Liver (tissue), 3 donors: ENCODE measurements around the gene CYP24A1.

Source experiments
- CTCF ChIP-seq: fragments of 150-350 bp; IDR thresholded peaks from 2 replicates; pipeline ENCODE4 v1.5.1; 2017; ENCODE audit warnings: improper control_type of control experiment, low read depth, low read length; ENCODE audit not compliant: missing input control
- EGR1 ChIP-seq, 2 donors: IDR thresholded peaks; 2 replicates each; pipeline ENCODE4 v1.6.1; 2016 to 2018; ENCODE audit warnings: antibody characterized with exemption in 2 of 2, low read depth in 2 of 2
- FOXA1 ChIP-seq: IDR thresholded peaks from 2 replicates; pipeline ENCODE4 v1.6.1; 2016; ENCODE audit warnings: antibody characterized with exemption
- JUND ChIP-seq, 2 donors: IDR thresholded peaks; 2 replicates each; pipeline ENCODE4 v1.6.1; 2016; ENCODE audit warnings: antibody characterized with exemption in 2 of 2
- MAX ChIP-seq: IDR thresholded peaks from 2 replicates; pipeline ENCODE4 v1.6.1; 2016; ENCODE audit warnings: antibody characterized with exemption
- REST ChIP-seq: IDR thresholded peaks from 2 replicates; pipeline ENCODE4 v1.6.1; 2016; ENCODE audit warnings: antibody characterized with exemption, mild to moderate bottlenecking
- SP1 ChIP-seq: IDR thresholded peaks from 2 replicates; pipeline ENCODE4 v1.6.1; 2018; ENCODE audit warnings: antibody characterized with exemption, mild to moderate bottlenecking
- TAF1 ChIP-seq: conservative IDR thresholded peaks from 2 replicates; pipeline ENCODE4 v1.6.1; 2016; ENCODE audit warnings: antibody characterized with exemption, mild to moderate bottlenecking
- YY1 ChIP-seq: IDR thresholded peaks from 2 replicates; pipeline ENCODE4 v1.6.1; 2016; ENCODE audit warnings: antibody characterized with exemption, mild to moderate bottlenecking
- ZBTB33 ChIP-seq: IDR thresholded peaks from 2 replicates; pipeline ENCODE4 v1.6.1; 2016; ENCODE audit warnings: antibody characterized with exemption
- donor health status: healthy.
- donor health status: healthy.

GRCh38 chr20:54163402-54163801 is 10.4 kb downstream of the CYP24A1 start:
- TF ChIP-seq REST (no peak), SP1 (no peak), CTCF (no peak), EGR1 (IDR thresholded peaks at IDR 0.05; ENCODE audit: low read depth in 2 of 2) (no peak), YY1 (no peak), ZBTB33 (no peak), JUND (IDR thresholded peaks at IDR 0.05) (no peak), TAF1 (no peak), MAX (no peak), FOXA1 (no peak)
